Measurements from ENCODE around the gene SACM1L.

The SACM1L gene

DNA sequence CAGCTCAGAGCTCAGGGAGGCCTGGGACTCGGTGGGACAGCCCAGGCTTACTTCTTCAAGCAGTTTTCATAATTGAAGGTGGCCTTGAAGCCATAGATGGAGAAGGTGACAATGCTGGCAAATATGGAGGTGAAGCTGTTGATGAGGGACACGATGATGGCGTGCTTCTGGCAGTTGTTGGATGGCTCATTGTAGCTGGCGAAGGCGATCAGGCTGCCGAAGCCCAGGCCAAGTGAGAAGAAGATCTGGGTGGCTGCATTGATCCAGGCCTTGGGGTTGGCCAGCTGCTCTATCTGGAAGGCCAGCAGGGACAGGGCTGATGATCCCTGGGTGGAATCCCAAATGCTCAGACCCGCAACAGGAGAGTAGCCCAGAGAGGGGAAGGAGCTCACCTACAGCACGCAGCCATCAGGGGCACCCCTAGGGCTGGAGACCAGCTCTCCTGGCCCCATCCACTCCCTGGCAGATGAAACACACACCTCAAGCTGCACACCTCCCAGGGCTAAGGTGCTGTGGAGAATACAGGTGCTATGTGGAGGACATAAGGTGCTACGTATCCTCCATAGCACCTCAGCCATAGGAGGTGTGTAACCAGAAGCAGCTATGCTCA lies 82.1 kb downstream of the SACM1L start:
- no peak for DNase-seq (ENCODE audit: low read depth)

DNA sequence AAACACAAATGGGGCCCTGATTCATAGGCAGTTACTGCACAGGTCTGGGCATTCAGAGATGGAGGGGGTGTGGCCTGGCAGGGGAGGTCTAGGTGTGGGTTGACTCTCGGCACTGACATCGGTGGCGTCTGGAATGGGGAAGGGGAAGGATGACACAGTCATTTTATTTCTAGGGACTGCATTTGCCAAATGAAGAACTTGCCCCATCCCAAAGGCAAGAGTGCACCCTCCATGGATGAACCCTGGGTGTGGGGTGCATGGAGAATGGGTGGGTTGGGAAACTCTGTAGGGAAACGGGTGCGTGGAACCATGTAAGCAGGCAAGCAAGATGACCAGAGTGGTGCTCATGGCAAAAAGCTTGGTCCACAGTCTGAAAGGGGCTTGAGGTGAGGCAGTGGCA lies 82.6 kb downstream of the SACM1L start:
- DNase-seq (ENCODE audit: low read depth) = no peak

DNA sequence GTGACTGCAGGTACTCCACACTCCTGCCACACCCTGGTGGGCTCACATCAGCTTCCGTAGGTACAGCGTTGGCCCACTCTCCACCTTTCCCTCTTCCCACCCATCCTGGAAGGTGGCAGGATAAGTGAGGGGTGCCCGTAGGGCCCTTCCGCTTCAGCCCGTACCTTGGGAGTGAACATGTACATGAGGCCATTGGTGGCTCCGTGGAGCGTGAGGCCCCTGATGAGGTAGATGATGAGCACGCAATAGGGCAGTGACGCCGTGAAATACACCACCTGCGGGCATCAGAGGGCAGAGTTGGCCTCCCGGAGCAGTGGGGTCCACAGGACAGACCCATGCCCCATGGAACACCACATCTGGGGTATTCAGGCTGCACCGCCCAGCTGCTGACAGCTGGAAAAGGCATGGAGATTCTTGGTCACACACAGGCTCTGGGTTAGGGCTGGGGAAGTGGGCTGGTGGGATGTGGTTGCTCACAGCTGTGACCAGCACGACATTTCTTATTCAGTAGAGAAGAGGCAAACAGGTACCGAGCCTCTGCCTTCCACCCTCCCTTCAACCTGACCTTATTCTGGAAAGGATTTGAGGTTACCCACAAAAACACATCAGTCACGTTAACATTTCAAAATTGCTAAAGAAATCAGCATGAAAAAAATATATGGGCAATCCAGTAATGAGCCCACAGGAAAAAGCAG lies 83.3 kb downstream of the SACM1L start:
- DNase-seq (ENCODE audit: low read depth) = no peak

DNA sequence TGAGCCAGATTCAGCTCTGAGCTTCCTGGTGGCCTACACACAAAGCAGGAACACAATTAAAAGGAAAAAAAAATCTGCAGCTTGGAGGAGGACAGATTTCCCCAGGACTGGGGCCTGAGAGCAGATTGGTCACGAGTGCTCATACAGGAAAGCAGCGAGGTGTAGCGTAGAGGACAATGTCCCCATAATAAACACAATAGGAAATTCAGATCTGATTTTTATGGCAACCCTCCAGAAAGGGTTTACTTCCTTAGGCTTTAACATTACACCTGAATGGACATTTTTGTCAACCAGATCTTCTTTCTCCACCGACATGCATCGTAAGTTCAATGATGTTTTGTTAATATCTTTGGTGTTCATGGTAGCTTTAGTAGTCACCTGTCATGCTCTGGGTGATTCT lies 83.9 kb downstream of the SACM1L start:
- no peak for DNase-seq (ENCODE audit: low read depth)

- no peak for DNase-seq (ENCODE audit: low read depth)
Measured at GRCh38 chr3:45773714-45774449, 84.7 kb downstream of the SACM1L start.

GRCh38 chr3:45774581-45775521 lies 85.7 kb downstream of the SACM1L start:
- no peak for DNase-seq (ENCODE audit: low read depth)

GRCh38 chr3:45775571-45776300 lies 86.5 kb downstream of the SACM1L start:
- DNase-seq (ENCODE audit: low read depth) = no peak

DNA sequence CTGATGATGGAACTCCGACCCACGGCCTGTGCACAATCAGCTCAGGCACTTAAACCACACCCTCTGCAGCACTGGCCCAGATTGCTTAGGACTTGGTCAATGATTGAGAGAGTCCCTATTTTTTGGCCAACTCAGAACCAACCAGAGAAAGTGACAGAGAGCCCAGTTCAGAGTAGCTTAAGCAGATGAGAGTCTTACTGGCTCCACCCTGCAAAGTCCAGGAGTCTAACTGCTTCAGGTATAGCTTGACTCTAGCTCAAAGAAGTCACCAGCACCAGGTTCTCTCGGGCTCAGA lies 87.1 kb downstream of the SACM1L start:
- DNase-seq (ENCODE audit: low read depth) = no peak

DNA sequence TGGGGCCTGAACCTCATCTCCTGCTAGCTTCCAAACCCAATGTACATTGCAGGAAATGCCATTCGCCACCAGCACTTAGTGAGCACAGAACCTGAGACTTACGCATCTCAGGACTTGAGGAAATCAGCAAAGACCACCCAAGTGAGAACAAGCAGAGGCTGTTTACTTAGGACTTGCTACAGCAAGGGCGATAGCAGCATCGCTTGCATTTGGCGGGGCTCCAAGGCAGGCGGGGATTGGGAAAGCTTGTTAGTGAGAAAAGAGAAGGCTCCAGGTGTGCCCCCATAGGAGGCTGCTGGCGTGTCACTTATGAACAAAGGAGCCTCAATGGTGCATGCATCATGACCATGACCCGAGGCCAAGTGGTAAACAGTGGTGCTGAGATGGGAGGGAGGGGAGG lies 87.4 kb downstream of the SACM1L start:
- DNase-seq (ENCODE audit: low read depth) = no peak

GRCh38 chr3:45777111-45777745 lies 88.0 kb downstream of the SACM1L start:
- DNase-seq (ENCODE audit: low read depth) = no peak

- no peak for DNase-seq (ENCODE audit: low read depth)
Measured at GRCh38 chr3:45777746-45778386, 88.7 kb downstream of the SACM1L start.

DNA sequence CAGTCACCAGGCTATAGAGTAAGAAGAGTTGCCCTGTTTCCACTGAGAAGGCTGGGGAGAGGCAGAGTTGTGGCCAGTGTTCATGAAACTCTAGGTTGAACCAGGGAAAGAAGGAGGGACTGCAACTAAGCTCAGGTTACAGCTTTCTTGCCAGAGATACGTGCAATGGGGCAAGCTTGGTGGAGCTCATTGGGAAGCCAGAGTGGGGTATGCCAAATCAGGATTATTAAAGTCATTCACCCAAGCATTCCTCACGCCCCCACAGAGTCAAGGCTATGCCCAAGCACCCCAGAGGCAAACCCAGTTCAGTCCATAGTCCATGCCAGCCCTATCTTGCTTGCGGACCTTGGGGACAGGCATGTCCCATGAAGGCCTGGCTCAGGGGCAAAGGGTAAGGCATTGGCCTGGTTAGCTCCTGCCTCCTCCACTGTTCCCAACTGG lies 89.6 kb downstream of the SACM1L start:
- DNase-seq (ENCODE audit: low read depth) = no peak

GRCh38 chr3:45779746-45780735 lies 90.8 kb downstream of the SACM1L start:
- DNase-seq (ENCODE audit: low read depth) = no peak

DNA sequence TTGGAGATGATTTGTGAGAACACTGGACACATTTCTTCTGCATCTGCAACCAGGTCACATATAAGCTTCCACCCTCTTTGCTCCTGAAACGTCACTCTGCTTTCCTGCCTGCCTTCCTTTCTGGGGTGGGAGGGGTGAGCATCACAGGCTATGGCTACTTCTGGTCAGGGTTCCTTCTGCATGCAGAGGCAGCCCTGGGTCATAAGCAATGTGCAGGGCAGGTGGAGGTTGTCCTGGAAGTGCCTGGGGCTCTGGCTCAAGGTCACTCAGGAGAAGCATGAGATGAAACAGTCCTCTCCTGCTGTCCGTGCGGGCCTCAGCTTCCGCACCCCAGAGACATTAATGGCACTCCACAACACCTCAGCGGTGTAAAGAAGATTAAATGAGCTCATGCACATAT lies 92.1 kb downstream of the SACM1L start:
- no peak for DNase-seq (ENCODE audit: low read depth)

DNA sequence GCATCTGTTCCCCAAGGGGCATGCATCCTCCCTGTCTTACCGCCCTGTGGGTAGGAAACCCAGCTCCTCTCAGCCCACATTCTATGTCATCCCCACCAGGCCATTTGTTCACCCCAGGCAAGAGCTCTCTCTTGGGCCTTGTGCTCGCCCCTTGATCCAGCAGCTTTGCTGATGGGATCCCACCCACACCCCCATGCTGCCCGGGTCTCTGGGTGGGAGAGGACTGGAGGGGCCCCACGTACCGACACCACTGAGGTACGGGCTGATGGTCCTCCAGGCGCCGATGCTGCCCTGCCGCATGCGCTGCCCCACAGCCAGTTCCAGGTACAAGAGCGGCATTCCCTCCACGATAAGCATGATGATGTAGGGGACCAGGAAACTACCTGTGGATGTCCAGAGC lies 92.6 kb downstream of the SACM1L start:
- DNase-seq (ENCODE audit: low read depth) = no peak

GRCh38 chr3:45782381-45782780 lies 93.2 kb downstream of the SACM1L start:
- no peak for DNase-seq (ENCODE audit: low read depth)

- DNase-seq (ENCODE audit: low read depth) = no peak
Measured at GRCh38 chr3:45783667-45784066, 94.5 kb downstream of the SACM1L start.

DNA sequence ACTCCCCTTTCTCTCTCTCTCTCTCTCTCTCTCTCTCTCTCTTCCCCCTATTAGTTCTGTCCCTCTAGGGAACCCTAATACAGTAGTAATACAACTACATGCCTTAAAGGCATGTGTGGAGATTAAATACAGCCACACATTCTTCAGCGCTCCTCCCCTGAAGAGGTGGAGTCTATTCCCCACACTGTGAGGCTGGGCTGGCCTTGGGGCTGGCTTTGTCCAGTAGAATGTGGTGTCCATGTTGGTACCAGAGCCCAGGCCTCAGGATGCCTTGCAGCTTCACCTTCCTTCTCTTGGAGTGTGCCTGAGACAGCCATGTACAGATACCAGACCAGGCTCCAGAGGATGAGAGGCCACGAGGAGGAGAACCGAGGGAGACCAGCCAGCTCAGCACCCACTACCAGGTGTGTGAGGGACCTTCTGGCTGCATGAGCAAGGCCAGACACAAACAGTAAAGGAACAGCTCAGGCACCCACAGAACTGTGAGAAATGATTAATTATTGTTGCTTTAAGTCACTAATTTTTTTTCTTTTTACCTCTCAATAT lies 96.5 kb downstream of the SACM1L start:
- DNase-seq (ENCODE audit: low read depth) = no peak
